Parathyroid adenoma (tissue), 2 donors: ENCODE results near the gene MYBPC2.

Source experiments
- H2AFZ ChIP-seq: fragments of 300-600 bp; sonication (generic); one replicate; pipeline ENCODE4 v1.7.0; 2017; ENCODE audit warnings: antibody characterized with exemption, mild to moderate bottlenecking
- H3K27ac ChIP-seq: fragments of 300-600 bp; sonication (generic); one replicate; pipeline ENCODE4 v1.7.0; 2017
- H3K27me3 ChIP-seq: fragments of 300-600 bp; sonication (generic); one replicate; pipeline ENCODE4 v1.7.0; 2017; ENCODE audit warnings: low read length; ENCODE audit not compliant: control insufficient read depth, insufficient read depth
- H3K36me3 ChIP-seq: fragments of 300-600 bp; sonication (generic); one replicate; pipeline ENCODE4 v1.7.0; 2017; ENCODE audit warnings: low read length; ENCODE audit not compliant: control insufficient read depth, insufficient read depth
- H3K4me1 ChIP-seq: fragments of 300-600 bp; sonication (generic); one replicate; pipeline ENCODE4 v1.7.0; 2017; ENCODE audit warnings: control low read depth
- H3K4me2 ChIP-seq: fragments of 300-600 bp; sonication (generic); one replicate; pipeline ENCODE4 v1.7.0; 2017; ENCODE audit warnings: low read length
- H3K4me3 ChIP-seq: fragments of 300-600 bp; sonication (generic); one replicate; pipeline ENCODE4 v1.7.0; 2017; ENCODE audit warnings: low read depth, low read length
- H3K79me2 ChIP-seq: fragments of 300-600 bp; sonication (generic); one replicate; pipeline ENCODE4 v1.7.0; 2017; ENCODE audit warnings: control low read depth
- H3K9ac ChIP-seq: fragments of 300-600 bp; sonication (generic); one replicate; pipeline ENCODE4 v1.7.0; 2017; ENCODE audit warnings: mild to moderate bottlenecking
- H3K9me3 ChIP-seq: fragments of 300-600 bp; sonication (generic); one replicate; pipeline ENCODE4 v1.7.0; 2017; ENCODE audit warnings: low read length; ENCODE audit not compliant: control insufficient read depth
- CTCF ChIP-seq: fragments of 300-600 bp; sonication (generic); IDR thresholded peaks from one replicate; pipeline ENCODE4 v1.7.0; 2017; ENCODE audit warnings: antibody characterized with exemption, mild to moderate bottlenecking
- donor health status: primary hyperparathyroidism.

MYBPC2 gene

GRCh38 chr19:50460161-50460765 is 27.6 kb downstream of the MYBPC2 start:
- TF ChIP-seq CTCF = no peak
- no peaks in the 10 kb centered on the region for H3K27me3 ChIP-seq

GRCh38 chr19:50461066-50461875 is 28.6 kb downstream of the MYBPC2 start:
- H3K36me3 ChIP-seq = no peaks in the 10 kb centered on the region
- H3K4me3 ChIP-seq = no peak overlapping the region
- H3K27me3 ChIP-seq = no peaks in the 10 kb centered on the region
- H3K79me2 ChIP-seq = no peaks in the 10 kb centered on the region
- TF ChIP-seq CTCF = peak; percentile 90
- no peaks in the 10 kb centered on the region for H3K9me3 ChIP-seq
- no peak overlapping the region for H3K9ac ChIP-seq
- H2AFZ ChIP-seq = peak overlapping the region; percentile 59
- H3K4me1 ChIP-seq = no peaks in the 10 kb centered on the region
- H3K4me2 ChIP-seq = no peak overlapping the region
- H3K27ac ChIP-seq = no peak overlapping the region

More at GRCh38 chr19:50460161-50460765, 27.6 kb downstream of the MYBPC2 start:
- Histone ChIP-seq H3K4me3 (no peak overlapping the region), H2AFZ (no peak overlapping the region), H3K4me1 (no peaks in the 10 kb centered on the region), H3K79me2 (no peaks in the 10 kb centered on the region), H3K4me2 (no peak overlapping the region), H3K36me3 (no peaks in the 10 kb centered on the region), H3K27ac (no peak overlapping the region), H3K9me3 (no peaks in the 10 kb centered on the region), H3K9ac (no peak overlapping the region)

GRCh38 chr19:50462970-50463369 is 30.3 kb downstream of the MYBPC2 start:
- H3K27me3 ChIP-seq = no peaks in the 10 kb centered on the region
- no peaks in the 10 kb centered on the region for H3K4me1 ChIP-seq
- H2AFZ ChIP-seq = no peak overlapping the region
- H3K36me3 ChIP-seq = no peaks in the 10 kb centered on the region
- no peaks in the 10 kb centered on the region for H3K79me2 ChIP-seq
- H3K9ac ChIP-seq = no peak overlapping the region
- no peaks in the 10 kb centered on the region for H3K9me3 ChIP-seq
- no peak for TF ChIP-seq CTCF
- no peak overlapping the region for H3K4me3 ChIP-seq
- H3K4me2 ChIP-seq = no peak overlapping the region
- H3K27ac ChIP-seq = no peak overlapping the region

GRCh38 chr19:50464348-50464747 is 31.7 kb downstream of the MYBPC2 start:
- no peak overlapping the region for H3K27ac ChIP-seq
- H3K4me1 ChIP-seq = no peaks in the 10 kb centered on the region
- no peak overlapping the region for H3K9ac ChIP-seq
- H3K4me3 ChIP-seq = no peak overlapping the region
- no peak overlapping the region for H3K4me2 ChIP-seq
- H3K9me3 ChIP-seq = no peaks in the 10 kb centered on the region
- H3K27me3 ChIP-seq = no peaks in the 10 kb centered on the region
- no peak overlapping the region for H2AFZ ChIP-seq
- H3K79me2 ChIP-seq = no peaks in the 10 kb centered on the region
- H3K36me3 ChIP-seq = no peaks in the 10 kb centered on the region
- no peak for TF ChIP-seq CTCF
